Lower lobe of right lung (tissue), 2 donors: ENCODE results near the gene XIRP2. TPM values are rescaled to one million over a fixed set of nuclear protein-coding genes. Genes with fewer than 3 reads are reported as not detected.
A peak's percentile ranks its signal among the peaks of the same experiment; 100 is the strongest.

Experiments
- ATAC-seq, 2 donors: fragments of 200-7000 bp; cut with Tn5 transposase; one replicate each; pipeline ENCODE4 v1.9.1; 2020 to 2022; ENCODE audit warnings: mild to moderate bottlenecking in 2 of 2, moderate library complexity in 2 of 2
- DNase-seq: peaks from one replicate; pipeline ENCODE4 v3.0.0-alpha.2; 2020
- H3K27ac ChIP-seq: fragments of 200-600 bp; one replicate; pipeline ENCODE4 v1.8.0; 2022
- H3K27me3 ChIP-seq: fragments of 200-600 bp; one replicate; pipeline ENCODE4 v1.8.0; 2022; ENCODE audit warnings: low read depth
- H3K36me3 ChIP-seq: fragments of 200-600 bp; one replicate; pipeline ENCODE4 v1.8.0; 2022; ENCODE audit warnings: mild to moderate bottlenecking
- H3K4me1 ChIP-seq: fragments of 200-600 bp; one replicate; pipeline ENCODE4 v1.8.0; 2022
- H3K4me3 ChIP-seq: fragments of 200-600 bp; one replicate; pipeline ENCODE4 v1.8.0; 2022; ENCODE audit warnings: mild to moderate bottlenecking
- H3K9me3 ChIP-seq: fragments of 200-600 bp; one replicate; pipeline ENCODE4 v1.8.0; 2022
- CTCF ChIP-seq: fragments of 200-600 bp; IDR thresholded peaks from one replicate; pipeline ENCODE4 v1.8.0; 2022; ENCODE audit warnings: antibody characterized with exemption, mild to moderate bottlenecking
- intact Hi-C: fragments of 100-400 bp; cut with DNase I; formaldehyde crosslinking; loops from one replicate; pipeline ENCODE4 v1.11.0; 2022
- total RNA-seq: library from RNA; stranded (reverse); fragmentation: NEBNext Ultra II Directional; extraction: Animal tissue kit (Norgen Biotek cat#: 25700); gene quantifications from one replicate; pipeline ENCODE4 v1.2.1, GENCODE V29; 2021
- donor health status: DM: no; HTN: yes; CAD: no; lungs with severe emphysema.

Gene XIRP2
- total RNA-seq, 1 donor from 2014 or later: 0.18 TPM

GRCh38 chr2:167289651-167290410 is 401.6 kb downstream of the XIRP2 start:
- Histone ChIP-seq H3K36me3 (no peaks in the 10 kb centered on the region), H3K27me3 (peaks cover 15% of the 10 kb centered on the region), H3K9me3 (no peaks in the 10 kb centered on the region), H3K4me1 (peaks cover 20% of the 10 kb centered on the region), H3K27ac (no peak overlapping the region), H3K4me3 (no peak overlapping the region)
- intact Hi-C loops: no loop called here
- ATAC-seq (no peak), DNase-seq (no peak)
- no peak for TF ChIP-seq CTCF

GRCh38 chr2:167292430-167293171 is 404.3 kb downstream of the XIRP2 start, which contains the start of gene B3GALT1:
Gene B3GALT1 (plus strand): TSS chr2:167293001.
- H3K4me1 ChIP-seq: peaks cover 24% of the 10 kb centered on the region
- DNase-seq: peak; percentile 89
- peaks cover 39% of the 10 kb centered on the region for H3K27me3 ChIP-seq
- TF ChIP-seq CTCF: peak; percentile 27
- peak within 1 kb of the TSS; percentile 72 for H3K4me3 ChIP-seq
- ATAC-seq: peak; percentile 98 to 99
- H3K9me3 ChIP-seq: no peaks in the 10 kb centered on the region
- no peaks in the 10 kb centered on the region for H3K36me3 ChIP-seq
- intact Hi-C loops: no loop called here
- H3K27ac ChIP-seq: peak within 1 kb of the TSS; percentile 64

DNA sequence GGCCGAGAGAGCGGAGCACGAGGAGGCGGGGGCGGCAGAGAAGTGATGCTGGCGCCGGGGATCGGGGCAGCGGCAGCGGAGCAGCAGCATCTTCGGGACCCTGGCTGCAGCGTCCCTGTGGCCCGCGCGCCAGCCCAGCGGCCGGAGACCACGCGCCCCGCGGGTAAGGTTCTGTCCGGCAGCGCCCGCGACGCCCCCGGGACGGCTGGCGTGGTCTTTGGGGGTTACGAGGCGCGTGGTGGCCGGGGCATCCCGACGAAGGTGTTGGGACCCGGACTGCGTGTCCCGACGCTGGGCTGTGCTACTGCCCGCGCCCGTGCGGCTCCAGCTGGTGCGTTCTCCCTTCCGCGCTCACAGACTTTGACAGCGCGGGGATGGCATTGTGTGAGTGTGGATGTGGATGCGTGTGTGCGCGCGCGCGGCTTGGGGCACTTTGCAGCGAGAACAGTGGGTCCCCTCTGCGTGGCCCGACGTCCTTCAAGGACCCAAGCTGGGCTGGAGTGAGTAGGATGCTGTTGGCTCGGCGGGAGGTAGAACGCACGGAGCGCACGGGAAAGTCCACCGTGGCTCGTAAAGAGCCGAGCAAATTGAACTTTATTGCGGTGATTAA is 405.0 kb downstream of the XIRP2 start:
- ATAC-seq: peak; percentile 36 to 61
- H3K27ac ChIP-seq: no peak overlapping the region

GRCh38 chr2:167293943-167294775 is 405.9 kb downstream of the XIRP2 start:
- ATAC-seq (peak in 1 of 2 donors; percentile 25), DNase-seq (peak; percentile 39)
- Histone ChIP-seq H3K4me1 (peaks cover 24% of the 10 kb centered on the region), H3K9me3 (no peaks in the 10 kb centered on the region), H3K4me3 (peak overlapping the region; percentile 72), H3K27me3 (peaks cover 53% of the 10 kb centered on the region), H3K27ac (no peak overlapping the region), H3K36me3 (no peaks in the 10 kb centered on the region)
- intact Hi-C loops: no loop called here
- TF ChIP-seq CTCF: no peak

More for the DNA sequence above, 405.0 kb downstream of the XIRP2 start:
- Histone ChIP-seq H3K4me3 (peak overlapping the region; percentile 72), H3K36me3 (no peaks in the 10 kb centered on the region), H3K4me1 (peaks cover 24% of the 10 kb centered on the region), H3K9me3 (no peaks in the 10 kb centered on the region), H3K27me3 (peaks cover 46% of the 10 kb centered on the region)
- DNase-seq: peak; percentile 44
- intact Hi-C loops: no loop called here
- TF ChIP-seq CTCF: no peak

- Histone ChIP-seq H3K4me1 (peaks cover 24% of the 10 kb centered on the region), H3K9me3 (no peaks in the 10 kb centered on the region), H3K27ac (no peak overlapping the region), H3K36me3 (no peaks in the 10 kb centered on the region), H3K27me3 (peaks cover 53% of the 10 kb centered on the region), H3K4me3 (peak overlapping the region; percentile 72)
- intact Hi-C loops: no loop called here
- no peak for DNase-seq
- no peak for ATAC-seq
- TF ChIP-seq CTCF: no peak
Measured at GRCh38 chr2:167294776-167295140, 406.5 kb downstream of the XIRP2 start.
